Upper lobe of right lung (tissue), 1 donor: Measurements from ENCODE around the gene FAM216B. TPM values are rescaled to one million over a fixed set of nuclear protein-coding genes. Genes with fewer than 3 reads are reported as not detected.

Experiments used
- ATAC-seq: fragments of 200-7000 bp; cut with Tn5 transposase; one replicate; pipeline ENCODE4 v1.9.1; 2020; ENCODE audit warnings: mild to moderate bottlenecking, moderate library complexity
- DNase-seq: peaks from one replicate; pipeline ENCODE4 v3.0.0-alpha.2; 2020
- H3K27ac ChIP-seq: fragments of 200-600 bp; one replicate; pipeline ENCODE4 v1.8.0; 2022
- H3K27me3 ChIP-seq: fragments of 200-600 bp; one replicate; pipeline ENCODE4 v1.8.0; 2022; ENCODE audit warnings: mild to moderate bottlenecking
- H3K36me3 ChIP-seq: fragments of 200-600 bp; one replicate; pipeline ENCODE4 v1.8.0; 2022
- H3K4me1 ChIP-seq: fragments of 200-600 bp; one replicate; pipeline ENCODE4 v1.8.0; 2022
- H3K4me3 ChIP-seq: fragments of 200-600 bp; one replicate; pipeline ENCODE4 v1.8.0; 2022; ENCODE audit warnings: mild to moderate bottlenecking
- H3K9me3 ChIP-seq: fragments of 200-600 bp; one replicate; pipeline ENCODE4 v1.8.0; 2022
- CTCF ChIP-seq: fragments of 200-600 bp; IDR thresholded peaks from one replicate; pipeline ENCODE4 v1.8.0; 2022; ENCODE audit warnings: antibody characterized with exemption
- intact Hi-C: fragments of 100-400 bp; cut with DNase I; formaldehyde crosslinking; loops from one replicate; pipeline ENCODE4 v1.11.0; 2022
- total RNA-seq: library from RNA; stranded (reverse); fragmentation: NEBNext Ultra II Directional; extraction: Animal tissue kit (Norgen Biotek cat#: 25700); gene quantifications from one replicate; pipeline ENCODE4 v1.2.1, GENCODE V29; 2021
- donor health status: DM: no; HTN: yes; CAD: no; lungs with severe emphysema.

The FAM216B gene
- total RNA-seq, 1 donor from 2014 or later = not detected

GRCh38 chr13:42753697-42754096, 27.7 kb upstream of the FAM216B start:
- Histone ChIP-seq H3K9me3 (no peaks in the 10 kb centered on the region), H3K4me3 (no peak overlapping the region), H3K27ac (no peak overlapping the region), H3K4me1 (no peaks in the 10 kb centered on the region), H3K27me3 (no peaks in the 10 kb centered on the region), H3K36me3 (no peaks in the 10 kb centered on the region)
- DNase-seq (no peak), ATAC-seq (no peak)
- no peak for TF ChIP-seq CTCF
- intact Hi-C loops = no loop called here

- ATAC-seq (no peak), DNase-seq (no peak)
- H3K4me1 ChIP-seq = no peaks in the 10 kb centered on the region
- no peaks in the 10 kb centered on the region for H3K27me3 ChIP-seq
- no peak overlapping the region for H3K4me3 ChIP-seq
- no peak overlapping the region for H3K27ac ChIP-seq
- no peaks in the 10 kb centered on the region for H3K36me3 ChIP-seq
- no peaks in the 10 kb centered on the region for H3K9me3 ChIP-seq
- intact Hi-C loops = no loop called here
- TF ChIP-seq CTCF = no peak
These were observed 26.4 kb upstream of the FAM216B start for GRCh38 chr13:42754801-42755510.

DNA sequence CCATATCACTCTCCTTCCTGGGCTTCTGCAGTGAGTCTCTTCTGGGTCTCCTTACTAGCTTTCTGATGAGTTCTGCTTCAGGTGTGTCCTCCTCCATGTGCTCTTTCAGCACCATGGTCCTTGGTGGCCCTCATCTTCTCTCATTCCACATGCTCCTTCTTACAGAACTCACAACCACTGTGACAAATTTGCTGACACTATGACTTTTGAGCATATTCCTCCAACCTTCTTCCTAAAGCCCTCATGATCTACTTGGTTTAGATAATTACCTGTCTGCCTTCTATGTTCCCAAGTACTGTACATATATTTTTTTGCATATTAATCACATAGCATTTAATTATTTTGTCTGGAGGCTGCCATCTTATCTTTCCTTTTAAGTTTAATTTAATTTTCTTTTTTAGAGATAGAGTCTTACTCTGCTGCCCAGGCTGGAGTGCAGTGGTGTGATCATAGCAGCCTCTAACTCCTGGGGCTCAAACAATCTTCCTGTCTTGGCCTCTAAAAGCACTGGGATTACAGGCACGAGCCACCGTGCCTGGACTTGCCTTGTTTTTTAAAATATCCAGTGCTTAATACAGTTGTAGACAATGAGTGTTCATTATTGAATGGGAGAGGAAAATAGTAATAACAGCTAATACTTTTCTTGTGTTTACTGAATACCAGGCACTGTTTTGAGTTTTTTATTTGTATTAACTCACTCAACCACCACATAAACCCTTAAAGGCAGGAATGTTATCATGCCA, 23.5 kb upstream of the FAM216B start:
- H3K4me3 ChIP-seq = no peak overlapping the region

DNA sequence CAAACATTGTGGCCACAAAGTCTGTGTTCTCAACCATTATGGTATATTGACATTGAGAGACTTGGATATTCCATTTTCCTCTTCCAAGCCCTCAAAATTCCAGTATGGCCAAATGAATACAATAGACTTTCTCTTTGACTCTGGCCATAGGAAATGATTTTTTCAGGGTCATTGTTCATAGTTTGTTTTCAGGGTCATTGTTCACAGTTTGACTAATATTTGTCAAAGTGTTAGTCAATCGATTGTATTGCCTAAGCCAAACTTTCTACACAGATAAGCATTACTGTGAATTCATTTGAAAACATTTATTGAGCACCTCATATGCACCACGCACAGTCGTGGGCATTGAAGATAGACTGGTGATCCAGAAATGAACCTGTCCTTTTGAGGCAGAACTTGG, 22.9 kb upstream of the FAM216B start:
- no peak overlapping the region for H3K27ac ChIP-seq
- TF ChIP-seq CTCF = no peak
- H3K4me3 ChIP-seq = no peak overlapping the region
- H3K9me3 ChIP-seq = no peaks in the 10 kb centered on the region
- no peaks in the 10 kb centered on the region for H3K4me1 ChIP-seq
- H3K36me3 ChIP-seq = no peaks in the 10 kb centered on the region
- H3K27me3 ChIP-seq = no peaks in the 10 kb centered on the region
- intact Hi-C loops = no loop called here
- DNase-seq (no peak), ATAC-seq (no peak)

More for the DNA sequence above, 23.5 kb upstream of the FAM216B start:
- H3K9me3 ChIP-seq = no peaks in the 10 kb centered on the region
- intact Hi-C loops = no loop called here
- H3K4me1 ChIP-seq = no peaks in the 10 kb centered on the region
- H3K27ac ChIP-seq = no peak overlapping the region
- no peaks in the 10 kb centered on the region for H3K27me3 ChIP-seq
- TF ChIP-seq CTCF = no peak
- DNase-seq = no peak
- no peaks in the 10 kb centered on the region for H3K36me3 ChIP-seq
- no peak for ATAC-seq

DNA sequence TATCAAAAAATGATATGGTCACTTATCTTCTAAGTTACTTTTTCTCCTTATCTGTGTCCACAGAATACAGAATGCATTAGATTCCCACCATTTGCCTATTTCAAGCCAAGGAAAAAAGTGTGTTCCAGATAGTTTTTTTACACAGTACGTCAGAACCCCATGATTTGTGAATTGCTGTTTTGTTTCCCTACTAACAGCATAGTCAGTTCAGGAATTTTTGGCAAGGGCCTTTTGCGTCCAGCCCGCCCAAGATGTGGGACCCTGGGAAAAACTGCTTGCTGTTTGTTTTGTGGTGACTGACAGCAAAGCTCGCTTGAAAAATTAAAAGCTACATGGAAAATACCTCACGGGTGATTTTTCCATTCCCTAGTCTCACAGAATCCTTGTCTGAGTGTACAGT, 20.4 kb upstream of the FAM216B start:
- intact Hi-C loops = no loop called here
- Histone ChIP-seq H3K9me3 (no peaks in the 10 kb centered on the region), H3K4me1 (no peaks in the 10 kb centered on the region), H3K27me3 (no peaks in the 10 kb centered on the region), H3K27ac (no peak overlapping the region), H3K4me3 (no peak overlapping the region), H3K36me3 (no peaks in the 10 kb centered on the region)
- DNase-seq (no peak), ATAC-seq (no peak)
- TF ChIP-seq CTCF = no peak
